ENCODE measurements around the gene CCL5. TPM values are rescaled to one million over a fixed set of nuclear protein-coding genes. Genes with fewer than 3 reads are reported as not detected.
"Not testable (repeated sequence)": the region's sequence is repeated elsewhere in the genome, so short reads cannot be mapped to it uniquely, and the experiment has no call there.

The CCL5 gene
- total and polyA plus RNA-seq, 3 donors from 2014 or later = 0.87 to 16.2 TPM; not detected in 1

- no peak for DNase-seq
- WGBS, 2 donors = 56 to 62% methylated on average over 11 of the region's 11 CpGs
- Histone ChIP-seq H3K27me3 (no peaks in the 10 kb centered on the region), H3K4me3 (no peak overlapping the region), H3K36me3 (ENCODE audit: low read depth, missing control alignments) (no peaks in the 10 kb centered on the region), H3K9me3 (no peaks in the 10 kb centered on the region), H3K27ac (no peak overlapping the region), H3K4me1 (no peaks in the 10 kb centered on the region)
- TF ChIP-seq, protein P1, sequence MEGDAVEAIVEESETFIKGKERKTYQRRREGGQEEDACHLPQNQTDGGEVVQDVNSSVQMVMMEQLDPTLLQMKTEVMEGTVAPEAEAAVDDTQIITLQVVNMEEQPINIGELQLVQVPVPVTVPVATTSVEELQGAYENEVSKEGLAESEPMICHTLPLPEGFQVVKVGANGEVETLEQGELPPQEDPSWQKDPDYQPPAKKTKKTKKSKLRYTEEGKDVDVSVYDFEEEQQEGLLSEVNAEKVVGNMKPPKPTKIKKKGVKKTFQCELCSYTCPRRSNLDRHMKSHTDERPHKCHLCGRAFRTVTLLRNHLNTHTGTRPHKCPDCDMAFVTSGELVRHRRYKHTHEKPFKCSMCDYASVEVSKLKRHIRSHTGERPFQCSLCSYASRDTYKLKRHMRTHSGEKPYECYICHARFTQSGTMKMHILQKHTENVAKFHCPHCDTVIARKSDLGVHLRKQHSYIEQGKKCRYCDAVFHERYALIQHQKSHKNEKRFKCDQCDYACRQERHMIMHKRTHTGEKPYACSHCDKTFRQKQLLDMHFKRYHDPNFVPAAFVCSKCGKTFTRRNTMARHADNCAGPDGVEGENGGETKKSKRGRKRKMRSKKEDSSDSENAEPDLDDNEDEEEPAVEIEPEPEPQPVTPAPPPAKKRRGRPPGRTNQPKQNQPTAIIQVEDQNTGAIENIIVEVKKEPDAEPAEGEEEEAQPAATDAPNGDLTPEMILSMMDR (IDR thresholded peaks at IDR 0.05) = no peak
- TF ChIP-seq POLR2A (IDR thresholded peaks at IDR 0.05) = no peak
- intact Hi-C loops (cut with DNase I; ENCODE audit: low total_unique reads) = no loop called here
Observed at GRCh38 chr17:35900708-35901480, 20.7 kb upstream of the CCL5 start.

DNA sequence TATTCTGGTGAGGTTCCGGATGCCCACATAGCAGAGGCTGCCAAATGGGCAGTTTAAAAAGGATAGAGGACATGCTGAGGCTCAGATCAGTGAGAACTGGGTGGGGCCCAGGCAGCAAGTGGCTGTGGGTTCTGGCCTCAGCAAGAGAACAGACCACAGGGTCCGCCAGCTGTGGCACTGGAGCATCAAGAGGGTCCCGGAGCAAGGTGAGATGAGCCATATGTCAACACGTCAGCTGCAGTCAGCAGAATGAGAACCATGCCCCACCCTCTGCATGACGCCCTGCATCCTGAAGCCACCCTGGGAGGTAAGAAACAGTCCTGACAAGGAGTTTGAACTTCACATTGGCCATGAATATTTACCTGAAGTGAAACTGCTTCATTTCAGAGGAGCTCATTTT is 20.1 kb upstream of the CCL5 start:
- intact Hi-C loops (cut with DNase I; ENCODE audit: low total_unique reads) = no loop called here
- Histone ChIP-seq H3K4me3 (no peak overlapping the region), H3K4me1 (no peaks in the 10 kb centered on the region), H3K27ac (no peak overlapping the region), H3K27me3 (no peaks in the 10 kb centered on the region), H3K36me3 (ENCODE audit: low read depth, missing control alignments) (no peaks in the 10 kb centered on the region), H3K9me3 (no peaks in the 10 kb centered on the region)
- no peak for DNase-seq
- 72 to 81% methylated on average over 5 of the region's 5 CpGs for WGBS, 2 donors
- TF ChIP-seq POLR2A (IDR thresholded peaks at IDR 0.05) = no peak
- TF ChIP-seq, protein P1 (IDR thresholded peaks at IDR 0.05) = no peak

GRCh38 chr17:35898283-35899070 is 18.3 kb upstream of the CCL5 start:
- Histone ChIP-seq H3K9me3 (no peaks in the 10 kb centered on the region), H3K4me3 (no peak overlapping the region), H3K27ac (no peak overlapping the region), H3K27me3 (no peaks in the 10 kb centered on the region), H3K36me3 (ENCODE audit: low read depth, missing control alignments) (no peaks in the 10 kb centered on the region), H3K4me1 (no peaks in the 10 kb centered on the region)
- intact Hi-C loops (cut with DNase I; ENCODE audit: low total_unique reads) = no loop called here
- peak; percentile 40 for DNase-seq
- no peak for TF ChIP-seq POLR2A (IDR thresholded peaks at IDR 0.05)
- TF ChIP-seq, protein P1 (IDR thresholded peaks at IDR 0.05) = no peak
- WGBS, 2 donors = 60 to 83% methylated on average over 6 of the region's 6 CpGs

DNA sequence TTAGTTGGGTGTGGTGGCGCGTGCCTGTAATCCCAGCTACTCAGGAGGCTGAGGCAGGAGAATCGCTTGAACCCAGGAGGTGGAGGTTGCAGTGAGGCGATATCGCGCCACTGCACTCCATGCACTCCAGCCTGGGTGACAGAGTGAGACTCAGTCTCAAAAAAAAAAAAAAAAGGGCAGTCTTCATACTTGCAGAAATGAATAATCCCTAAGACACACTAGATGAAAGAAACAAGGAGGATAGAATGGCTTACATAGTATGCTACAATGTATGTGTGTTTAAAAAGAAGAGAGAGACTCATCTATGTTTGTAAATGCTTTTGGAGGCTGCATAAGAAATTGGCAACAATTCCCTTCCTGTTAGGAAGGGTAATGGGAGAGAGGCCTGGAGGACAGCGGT is 17.6 kb upstream of the CCL5 start:
- H3K4me3 ChIP-seq; H3K27ac ChIP-seq; DNase-seq; H3K9me3 ChIP-seq; H3K27me3 ChIP-seq; intact Hi-C loops (cut with DNase I; ENCODE audit: low total_unique reads); H3K36me3 ChIP-seq (ENCODE audit: low read depth, missing control alignments); H3K4me1 ChIP-seq: not testable (repeated sequence)
- WGBS, 2 donors = 91 to 92% methylated on average over 7 of the region's 7 CpGs
